HepG2 (cell line): ENCODE data around the gene FUCA2.

Experiments
- CTCF ChIP-seq: sonication (generic); formaldehyde crosslinking; IDR thresholded peaks from 2 replicates; pipeline ENCODE4 v1.5.0; 2020; ENCODE audit warnings: mild to moderate bottlenecking, missing genetic modification reagents, moderate library complexity
- PAXIP1 ChIP-seq: sonication (generic); formaldehyde crosslinking; conservative IDR thresholded peaks from 2 replicates; pipeline ENCODE4 v1.4.0; 2020; ENCODE audit warnings: mild to moderate bottlenecking, missing genetic modification reagents, moderate library complexity

GRCh38 chr6:143485967-143486366, 25.6 kb downstream of the FUCA2 start:
- TF ChIP-seq CTCF (CRISPR knock-in tag) (no peak), PAXIP1 (CRISPR knock-in tag) (no peak)
